SH-SY5Y (cell line): ENCODE measurements around the gene CXCL6.

Experiments
- GATA2 ChIP-seq: IDR thresholded peaks from 2 replicates; pipeline ENCODE4 v1.6.1; 2011; ENCODE audit warnings: mild to moderate bottlenecking, low read depth, low read length
- GATA3 ChIP-seq: IDR thresholded peaks from 2 replicates; pipeline ENCODE4 v1.6.1; 2011; ENCODE audit warnings: low read depth, mild to moderate bottlenecking, low read length, moderate library complexity

GRCh38 chr4:73859614-73860088, 23.2 kb downstream of the CXCL6 start:
- TF ChIP-seq GATA2, result no peak
- no peak for TF ChIP-seq GATA3
